GM21737 (cell line): ENCODE results near the gene RNF225.
"Not testable (repeated sequence)": the region's sequence is repeated elsewhere in the genome, so short reads cannot be mapped to it uniquely, and the experiment has no call there.

Experiments
- ATAC-seq: cut with Tn5 transposase; IDR thresholded peaks from one replicate; pipeline ENCODE4 v1.9.1; 2021; ENCODE audit warnings: mild to moderate bottlenecking, moderate library complexity; ENCODE audit not compliant: unreplicated experiment

Gene RNF225

GRCh38 chr19:58395220-58395978, at the start of gene RNF225:
TSS of gene RNF225 (plus strand) at chr19:58395656. CDS start at chr19:58396090, 434 bp downstream.
- ATAC-seq = no peak

DNA sequence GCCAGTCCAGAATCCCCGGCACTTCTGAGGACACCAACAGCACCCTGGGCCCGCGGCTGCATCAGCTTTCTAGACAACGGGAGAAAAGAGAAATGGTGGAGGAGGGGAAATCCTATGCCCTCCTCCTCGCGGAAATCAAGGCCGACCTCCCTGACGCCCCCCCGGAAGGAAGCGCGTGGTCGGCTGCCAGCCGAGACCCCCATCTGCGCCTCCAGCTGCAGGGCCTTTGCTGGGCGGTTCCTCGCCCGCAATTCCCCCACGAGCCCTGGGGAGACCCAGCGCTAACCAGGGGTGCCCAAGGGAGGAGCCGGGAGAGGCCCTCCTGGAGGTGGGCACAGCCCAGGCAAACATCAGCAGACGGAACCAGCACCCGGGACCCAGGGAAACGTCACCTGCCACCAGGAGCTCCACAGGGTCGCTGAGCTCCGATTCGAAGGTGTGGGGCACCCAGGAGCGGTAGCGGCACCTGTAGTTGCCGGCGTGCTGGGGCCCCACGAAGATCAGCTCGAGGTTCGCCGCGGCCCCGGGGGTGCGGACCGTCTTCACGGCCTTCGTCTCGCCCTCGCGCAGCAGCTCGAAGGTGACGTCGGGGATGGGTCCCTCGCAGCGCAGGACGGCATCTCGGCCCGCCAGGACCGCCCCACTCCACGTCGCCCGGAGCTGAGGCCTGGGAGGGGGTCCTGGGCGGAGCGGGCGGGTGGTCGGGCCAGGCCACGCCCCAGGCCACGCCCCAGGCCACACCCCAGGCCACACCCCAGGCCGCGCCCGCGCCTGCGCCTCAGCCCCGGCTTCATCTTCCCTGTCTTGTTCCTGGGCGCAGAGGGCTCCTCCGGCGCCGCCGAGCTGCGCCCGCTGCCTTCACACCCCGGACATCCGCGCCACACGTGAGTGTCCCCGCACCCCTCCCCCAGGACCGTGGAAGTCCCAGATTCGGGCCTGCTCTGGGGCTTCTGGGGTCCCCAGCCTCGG, 48.2 kb upstream of the RNF225 start:
- ATAC-seq = peak; percentile 82

DNA sequence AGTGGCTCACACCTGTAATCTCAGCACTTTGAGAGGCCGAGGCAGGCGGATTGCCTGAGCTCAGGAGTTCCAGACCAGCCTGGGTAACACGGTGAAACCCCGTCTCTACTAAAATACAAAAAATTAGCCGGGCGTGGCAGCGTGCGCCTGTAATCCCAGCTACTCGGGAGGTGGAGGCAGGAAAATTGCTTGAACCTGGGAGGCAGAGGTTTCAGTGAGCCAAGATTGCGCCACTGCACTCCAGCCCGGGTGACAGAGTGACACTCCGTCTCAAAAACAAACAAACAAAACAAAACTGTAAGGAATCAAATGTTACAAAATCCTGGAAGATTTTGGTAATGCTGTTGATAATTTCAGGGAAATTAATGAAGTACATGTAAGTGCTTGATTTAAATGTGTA, 47.4 kb upstream of the RNF225 start:
- not testable (repeated sequence) for ATAC-seq

- no peak for ATAC-seq
Measured at GRCh38 chr19:58349590-58349989, 45.9 kb upstream of the RNF225 start.

DNA sequence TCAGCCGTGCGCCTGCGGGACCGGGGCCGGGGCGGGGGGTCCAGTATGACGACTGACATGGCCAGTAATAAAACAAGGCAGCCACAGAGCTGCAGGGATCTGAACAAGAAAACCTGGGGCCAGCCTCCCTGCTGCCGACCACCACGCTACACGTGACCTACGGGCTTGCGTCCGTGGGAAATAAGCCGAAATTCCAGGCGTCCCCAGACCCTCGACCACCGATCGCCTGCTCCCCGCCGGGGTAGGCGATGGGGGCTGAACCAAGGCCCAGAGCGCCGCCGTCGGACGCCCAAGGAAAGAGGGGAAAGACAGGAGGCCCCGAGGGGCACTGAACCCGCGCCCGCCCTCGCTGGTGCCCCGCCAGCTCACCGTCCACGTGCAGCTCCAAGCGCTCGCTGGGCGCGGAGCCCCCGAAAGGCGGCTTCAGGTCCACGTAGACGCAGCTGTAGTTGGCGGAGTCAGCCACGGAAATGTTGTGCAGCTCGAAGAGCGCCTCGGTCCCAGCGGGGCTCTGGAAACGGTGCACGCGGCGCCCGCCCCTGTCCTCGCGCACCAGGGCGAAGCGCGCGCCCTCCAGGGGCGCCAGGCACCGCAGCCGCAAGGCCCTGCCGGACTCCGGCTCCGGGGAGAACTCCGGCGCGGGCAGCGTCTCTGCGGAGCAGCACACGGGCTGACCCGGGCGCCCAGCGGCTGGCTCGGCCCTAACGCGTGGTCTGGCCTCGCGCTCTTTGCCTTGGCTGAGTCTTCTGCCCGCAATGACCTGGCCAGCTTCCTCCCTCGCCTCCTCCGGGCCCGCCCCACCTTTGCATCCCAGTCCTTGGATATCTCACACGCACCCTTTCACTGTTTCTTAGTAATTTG, 45.2 kb upstream of the RNF225 start:
- no peak for ATAC-seq

- ATAC-seq = no peak
Measured at GRCh38 chr19:58350871-58351557, 44.4 kb upstream of the RNF225 start.

- ATAC-seq = no peak
Measured at GRCh38 chr19:58351558-58351878, 43.9 kb upstream of the RNF225 start.

- no peak for ATAC-seq
Measured at GRCh38 chr19:58351990-58352755, 43.3 kb upstream of the RNF225 start.

GRCh38 chr19:58352760-58353671, 42.4 kb upstream of the RNF225 start, which contains the start of gene A1BG:
TSS of gene A1BG (minus strand) at chr19:58353492. CDS start at chr19:58353437, 55 bp downstream.
- ATAC-seq = no peak

DNA sequence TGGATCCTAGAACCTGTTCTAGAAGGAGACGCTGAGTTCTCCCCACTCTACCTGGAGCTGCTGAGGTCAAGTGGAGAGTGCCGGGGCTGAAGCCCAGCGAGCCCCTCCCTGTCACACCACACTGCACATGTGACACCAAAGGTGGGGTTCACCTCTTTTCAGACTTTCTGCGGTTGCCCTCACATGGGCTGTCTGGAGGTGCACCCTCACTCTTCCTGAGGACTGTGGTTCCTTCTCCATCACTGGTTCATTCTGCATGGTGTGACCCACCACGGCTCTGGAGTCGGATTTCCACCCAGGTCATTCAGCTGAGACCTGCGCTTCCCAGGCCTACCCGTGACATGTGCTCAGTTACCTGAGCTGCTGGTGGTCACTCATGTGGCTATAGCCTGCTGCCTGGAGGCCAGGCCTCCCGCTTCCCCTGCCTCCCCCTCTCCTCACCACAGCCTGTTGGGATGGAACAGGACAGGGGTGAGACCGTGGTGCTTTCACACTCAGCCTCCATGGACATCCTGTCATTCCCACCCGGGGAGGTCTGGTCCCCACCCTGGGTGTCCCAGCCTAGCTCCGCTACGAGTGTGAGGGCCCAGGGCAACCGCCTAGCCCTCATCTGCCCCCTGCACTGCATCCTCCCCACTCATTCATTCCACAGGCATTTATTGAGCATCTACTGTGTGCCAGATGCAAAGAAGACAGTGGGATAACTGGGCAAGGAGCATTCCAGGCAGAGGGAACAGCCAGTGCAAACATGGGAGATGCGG, 41.6 kb upstream of the RNF225 start:
- no peak for ATAC-seq

DNA sequence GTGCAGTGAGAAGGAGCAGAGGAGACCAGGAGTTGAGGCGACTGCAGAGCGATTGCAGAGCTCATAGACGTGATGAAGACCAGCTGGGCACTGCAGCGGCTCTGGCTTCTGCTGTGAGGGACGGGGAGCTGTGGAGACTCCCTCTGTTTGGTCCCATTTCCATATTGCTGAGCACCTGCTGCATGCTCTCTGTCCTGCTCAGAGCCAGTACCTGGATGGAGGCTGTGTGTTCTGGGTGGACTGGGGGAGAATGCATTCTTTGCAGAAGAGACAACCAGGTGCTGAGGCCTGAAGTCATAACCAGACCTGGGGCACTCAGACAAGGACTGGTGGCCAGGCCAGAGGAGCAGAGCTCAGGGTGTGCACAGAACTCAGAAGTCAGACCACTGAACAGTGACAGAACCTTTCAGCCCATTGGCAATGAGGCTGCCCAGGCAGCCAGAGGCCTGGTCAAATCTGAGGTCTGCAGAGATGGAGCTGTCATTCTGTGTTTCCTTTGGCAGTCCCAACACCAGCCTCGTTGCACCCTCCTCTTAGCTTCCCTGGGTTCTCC, 40.9 kb upstream of the RNF225 start:
- no peak for ATAC-seq

GRCh38 chr19:58355215-58355796, 40.1 kb upstream of the RNF225 start:
- no peak for ATAC-seq

DNA sequence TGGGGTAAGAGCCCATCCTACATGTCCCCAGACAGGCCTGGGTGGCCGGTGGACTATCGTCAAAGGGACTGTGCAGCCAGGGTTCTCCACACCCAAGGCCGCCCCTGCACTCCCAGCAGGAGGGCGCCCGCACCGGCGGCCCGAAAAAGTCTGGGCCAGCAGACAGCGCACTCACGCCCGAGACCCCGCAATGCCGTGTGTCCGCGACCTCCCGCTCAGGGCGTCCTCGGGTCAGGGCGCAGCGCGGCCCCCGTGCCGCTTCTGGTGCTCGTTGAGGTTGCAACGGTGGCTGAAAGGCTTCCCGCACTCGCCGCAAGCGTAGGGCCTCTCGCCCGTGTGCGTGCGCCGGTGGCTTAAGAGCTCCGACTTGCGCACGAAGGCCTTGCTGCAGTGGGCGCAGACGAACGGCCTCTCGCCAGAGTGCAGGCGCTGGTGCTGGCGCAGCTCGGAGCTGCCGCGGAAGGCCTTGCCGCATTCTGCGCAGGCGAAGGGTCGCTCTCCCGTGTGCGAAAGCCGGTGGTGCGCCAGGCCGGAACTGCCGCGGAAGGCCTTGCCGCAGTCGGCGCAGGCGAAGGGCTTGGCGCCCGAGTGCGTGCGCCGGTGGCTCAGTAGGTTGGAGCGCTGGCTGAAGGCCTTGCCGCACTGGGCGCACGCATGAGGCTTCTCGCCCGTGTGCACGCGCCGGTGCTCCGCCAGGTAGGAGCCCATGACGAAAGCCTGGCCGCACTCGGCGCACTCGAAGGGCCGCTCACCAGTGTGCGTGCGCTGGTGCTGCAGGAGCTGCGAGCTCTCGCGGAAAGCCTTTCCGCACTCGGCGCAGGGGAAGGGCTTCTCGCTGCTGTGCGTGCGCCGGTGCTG, 39.3 kb upstream of the RNF225 start:
- ATAC-seq = no peak

DNA sequence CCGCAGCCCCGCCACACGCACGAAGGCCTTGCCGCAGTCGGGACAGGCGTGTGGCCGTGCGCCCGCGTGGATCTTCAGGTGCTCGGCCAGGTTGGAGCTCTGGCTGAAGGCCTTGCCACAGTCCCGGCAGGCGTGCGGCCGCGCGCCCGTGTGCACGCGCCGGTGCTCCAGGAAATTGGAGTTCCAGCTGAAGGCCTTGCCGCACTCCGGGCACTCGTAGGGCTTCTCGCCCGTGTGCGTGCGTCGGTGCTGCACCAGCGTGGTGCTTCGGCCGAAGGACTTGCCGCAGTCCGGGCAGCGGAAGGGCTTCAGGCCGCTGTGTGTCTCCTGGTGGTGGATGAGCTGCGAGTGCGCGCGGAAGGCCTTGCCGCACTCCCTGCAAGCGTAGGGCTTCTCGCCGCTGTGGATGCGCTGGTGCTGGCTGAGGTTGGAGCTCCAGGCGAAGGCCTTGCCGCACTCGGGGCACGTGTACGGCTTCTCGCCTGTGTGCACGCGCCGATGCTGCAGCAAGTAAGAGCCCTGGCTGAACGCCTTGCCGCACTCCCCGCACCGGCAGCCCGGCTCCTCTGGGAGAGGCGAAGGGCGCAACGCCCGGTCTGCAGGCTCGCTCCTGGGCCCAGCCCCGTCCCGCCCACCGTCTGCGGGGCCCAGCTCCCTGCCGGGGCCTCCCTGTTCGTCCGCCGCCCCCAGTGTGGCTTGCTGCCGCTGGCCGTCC, 38.5 kb upstream of the RNF225 start:
- ATAC-seq = no peak

DNA sequence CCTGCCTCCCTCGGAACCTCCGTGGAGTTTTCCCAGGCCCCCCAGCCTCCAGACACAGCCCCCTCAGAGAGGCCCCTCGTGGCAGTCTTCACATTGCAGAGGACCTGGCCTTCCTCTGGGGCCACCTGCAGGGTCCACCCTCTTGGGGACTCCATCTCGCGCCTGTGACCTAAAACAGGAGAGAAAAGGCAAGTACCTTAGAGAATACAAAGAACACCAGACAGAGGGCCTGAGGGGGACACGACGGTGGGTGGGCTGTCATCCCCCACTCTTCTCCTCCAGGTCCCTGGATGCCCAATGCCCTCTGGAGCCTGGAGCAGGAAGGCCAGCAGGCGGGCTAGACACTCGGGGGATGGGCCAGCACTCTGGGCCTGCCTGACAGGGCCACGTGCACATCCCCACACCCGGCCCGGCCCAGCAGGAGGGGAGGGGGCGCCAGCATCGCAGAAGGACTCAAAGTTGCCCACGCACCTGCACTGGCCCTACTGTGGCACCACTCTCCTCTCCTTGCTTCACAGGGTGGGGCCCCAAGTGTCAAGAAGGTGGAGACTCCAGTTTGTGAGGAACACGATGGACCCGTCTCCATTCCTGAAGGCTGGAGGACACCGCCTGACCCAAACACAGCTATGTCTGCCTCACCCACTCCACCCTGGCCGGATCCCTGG, 37.8 kb upstream of the RNF225 start:
- no peak for ATAC-seq
